ENCODE measurements around the gene NSUN6.

Gene NSUN6

DNA sequence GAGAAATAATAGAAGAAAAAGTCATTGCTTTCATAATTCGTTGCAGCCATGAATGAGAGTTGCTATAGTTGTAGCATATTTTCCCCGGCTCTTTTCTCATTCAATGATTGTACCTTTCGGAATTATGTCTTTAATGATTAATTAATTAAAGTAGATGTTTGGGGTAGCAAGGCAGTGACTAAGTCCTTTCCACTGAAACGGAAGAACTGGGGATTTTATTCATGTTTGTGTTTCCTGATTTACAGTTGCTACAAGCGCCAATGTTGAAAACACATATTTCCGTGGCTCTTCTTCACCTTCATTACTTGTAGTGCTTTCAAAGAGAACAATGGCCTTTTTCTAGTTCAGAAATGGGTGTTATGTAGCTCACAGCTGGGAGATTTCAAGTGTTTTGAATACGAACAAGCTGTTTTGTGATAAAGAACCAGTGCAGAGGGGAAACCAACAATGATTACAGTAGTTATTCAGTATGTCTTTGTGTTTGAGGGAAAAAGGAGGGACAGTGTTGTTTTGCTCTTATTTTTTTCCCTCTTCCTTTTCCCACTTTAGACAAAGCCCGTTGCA is 153.5 kb downstream of the NSUN6 start:
- DNase-seq: no peak

All from kidney glomerular epithelial cell (primary cell).